ENCODE measurements around the gene NCLN. TPM values are rescaled to one million over a fixed set of nuclear protein-coding genes. Genes with fewer than 3 reads are reported as not detected.
A peak's percentile ranks its signal among the peaks of the same experiment; 100 is the strongest.
"Not testable (repeated sequence)": the region's sequence is repeated elsewhere in the genome, so short reads cannot be mapped to it uniquely, and the experiment has no call there.

NCLN gene
- total RNA-seq, 1 donor from 2014 or later = 13.9 TPM

DNA sequence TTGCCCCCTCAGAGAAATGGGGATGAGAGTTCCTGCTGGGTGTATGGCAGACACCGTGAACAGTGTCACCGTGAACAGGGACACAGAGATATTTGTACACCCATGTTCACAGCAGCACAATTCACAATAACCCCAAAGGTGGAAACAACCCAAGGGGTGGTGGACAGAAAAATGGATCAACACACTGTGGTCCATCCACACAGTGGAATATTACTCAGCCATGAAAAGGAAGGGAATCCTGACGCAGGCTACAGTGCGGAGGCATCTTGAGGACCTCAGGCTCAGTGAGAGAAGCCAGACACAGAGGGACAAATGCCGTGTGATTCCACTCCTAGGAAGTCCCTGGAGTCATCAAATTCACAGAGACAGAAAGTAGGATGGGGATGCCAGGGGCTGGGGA lies 31.1 kb downstream of the NCLN start:
- DNase-seq (ENCODE audit: low spot score in 2 of 2) (no peak), FAIRE-seq (no peak)

DNA sequence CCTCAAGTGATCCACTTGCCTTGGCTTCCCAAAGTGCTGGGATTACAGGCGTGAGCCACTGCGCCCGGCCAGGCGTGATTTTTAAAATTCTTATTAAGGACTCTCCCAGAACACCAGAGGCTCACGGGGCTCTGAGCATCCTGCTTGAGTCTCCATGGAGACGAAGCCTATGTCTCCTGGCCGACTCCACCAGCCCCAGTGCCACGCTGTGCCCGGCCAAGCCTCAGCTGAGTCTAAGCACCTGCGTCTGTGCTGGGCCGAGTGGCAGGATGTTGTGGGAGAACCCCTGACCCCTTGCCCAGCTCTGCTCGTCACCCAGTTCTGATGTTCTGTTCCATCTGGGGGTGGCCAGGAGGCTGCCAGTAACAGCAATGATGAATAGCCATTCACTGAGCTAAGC lies 34.8 kb downstream of the NCLN start:
- DNase-seq (ENCODE audit: low spot score in 2 of 2) = peak in 1 of 2 donors; percentile 6
- no peak for FAIRE-seq

GRCh38 chr19:3221576-3221975 lies 35.8 kb downstream of the NCLN start:
- not testable (repeated sequence) for FAIRE-seq; DNase-seq (ENCODE audit: low spot score in 2 of 2)

DNA sequence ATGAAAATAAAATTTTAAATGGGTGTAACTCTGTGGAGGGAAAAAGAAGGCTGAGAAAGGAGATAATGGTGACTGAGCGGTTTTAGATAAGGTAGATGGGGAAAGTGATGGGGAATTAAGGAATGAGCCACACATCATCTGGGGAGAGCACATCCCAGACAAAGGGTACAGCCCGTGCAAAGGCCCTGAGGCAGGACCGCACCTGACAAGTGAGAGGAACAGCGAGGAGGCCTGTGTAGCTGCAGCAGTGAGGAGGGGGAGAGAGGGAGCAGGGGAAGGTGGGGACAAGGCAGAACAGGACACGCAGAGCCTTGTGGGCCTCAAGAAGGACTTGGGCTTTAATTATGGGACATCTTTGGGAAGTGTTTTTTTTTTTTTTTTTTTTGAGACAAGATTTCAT lies 37.0 kb downstream of the NCLN start:
- DNase-seq (ENCODE audit: low spot score in 2 of 2) (no peak), FAIRE-seq (no peak)

DNA sequence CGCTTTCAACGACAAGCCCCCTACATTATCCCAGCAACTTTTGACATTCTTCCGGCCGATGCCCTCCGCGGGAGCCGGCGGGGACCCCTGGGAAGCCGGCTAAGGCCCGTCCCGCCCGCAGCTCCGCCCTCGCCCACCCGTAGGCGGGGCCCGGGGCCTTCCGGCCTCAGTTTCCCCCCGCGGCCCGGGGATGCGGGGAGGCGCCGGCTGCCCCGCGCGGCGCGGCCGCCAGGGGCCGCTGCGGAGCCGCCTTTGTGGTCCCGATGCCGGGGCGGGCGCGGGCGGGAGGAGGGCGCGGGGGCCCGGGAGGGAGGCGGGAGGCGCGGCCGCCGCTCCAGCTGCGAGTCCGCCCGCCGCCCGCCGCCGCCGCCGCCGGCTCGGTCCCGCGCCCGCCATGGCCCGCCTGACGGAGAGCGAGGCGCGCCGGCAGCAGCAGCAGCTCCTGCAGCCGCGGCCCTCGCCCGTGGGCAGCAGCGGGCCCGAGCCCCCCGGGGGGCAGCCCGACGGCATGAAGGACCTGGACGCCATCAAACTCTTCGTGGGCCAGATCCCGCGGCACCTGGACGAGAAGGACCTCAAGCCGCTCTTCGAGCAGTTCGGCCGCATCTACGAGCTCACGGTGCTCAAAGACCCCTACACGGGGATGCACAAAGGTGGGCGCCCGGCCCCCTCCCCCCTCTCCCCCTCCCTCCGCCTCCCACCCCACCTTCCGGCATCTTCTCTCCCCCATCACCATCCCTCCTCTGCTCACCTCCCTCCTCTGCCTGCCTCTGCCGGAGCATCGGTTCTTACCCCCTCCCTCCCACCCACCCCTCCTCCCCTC lies 38.8 kb downstream of the NCLN start, which contains the start of gene CELF5:
CELF5 (plus strand) TSS at position 316 of the 823 bp plus-strand sequence; CDS start at position 395, 79 bp downstream.
- FAIRE-seq = no peak
- peak; percentile 88 to 89 for DNase-seq (ENCODE audit: low spot score in 2 of 2)

DNA sequence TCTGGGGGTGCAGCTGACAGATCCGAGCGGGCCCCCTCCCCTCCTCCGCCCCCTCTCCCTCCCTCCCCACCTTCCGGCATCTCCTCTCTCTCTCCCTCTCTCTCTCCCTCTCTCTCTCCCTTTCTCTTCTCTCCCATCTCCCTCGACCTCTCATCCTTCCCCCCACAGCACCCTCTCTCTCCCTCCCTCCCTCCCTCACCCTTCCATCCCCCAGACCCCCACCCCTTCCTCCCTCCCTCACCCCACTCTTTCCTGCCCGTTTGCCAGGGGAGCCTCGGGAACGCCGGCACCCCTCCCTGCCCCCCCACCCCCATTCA lies 39.4 kb downstream of the NCLN start:
- no peak for DNase-seq (ENCODE audit: low spot score in 2 of 2)
- FAIRE-seq = no peak

GRCh38 chr19:3225677-3226093 lies 40.0 kb downstream of the NCLN start:
- DNase-seq (ENCODE audit: low spot score in 2 of 2) = no peak
- no peak for FAIRE-seq

DNA sequence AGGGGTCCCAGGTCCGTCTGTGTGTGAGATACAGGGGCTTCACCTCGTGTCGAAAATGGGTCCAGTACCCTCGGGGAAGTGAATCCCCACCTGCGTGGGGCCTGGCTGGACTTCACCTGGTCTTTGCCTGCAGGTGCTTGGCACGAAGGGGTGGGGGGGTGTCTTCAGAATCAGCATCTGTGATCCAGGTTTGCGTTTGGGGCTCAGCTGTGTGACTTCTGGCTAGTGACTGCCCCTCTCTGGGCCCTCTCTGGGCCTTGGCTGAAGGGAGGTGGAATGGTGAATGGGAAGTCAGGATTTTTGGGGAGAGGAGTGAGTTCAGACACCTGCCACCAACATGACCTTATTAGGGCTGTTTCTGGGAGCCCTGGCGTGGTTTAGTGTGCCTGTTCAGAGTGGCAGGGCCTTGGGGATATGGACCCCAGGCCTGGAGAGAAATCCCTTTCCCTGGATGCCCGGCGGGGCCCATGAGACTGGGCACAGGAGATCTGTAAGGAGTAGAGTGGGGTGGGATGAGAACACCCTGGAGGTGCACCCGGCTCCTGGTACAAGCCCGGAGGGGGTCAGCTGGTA lies 41.4 kb downstream of the NCLN start:
- FAIRE-seq (no peak), DNase-seq (ENCODE audit: low spot score in 2 of 2) (no peak)

- DNase-seq (ENCODE audit: low spot score in 2 of 2) (no peak), FAIRE-seq (no peak)
Measured at GRCh38 chr19:3229346-3229743, 43.6 kb downstream of the NCLN start.

DNA sequence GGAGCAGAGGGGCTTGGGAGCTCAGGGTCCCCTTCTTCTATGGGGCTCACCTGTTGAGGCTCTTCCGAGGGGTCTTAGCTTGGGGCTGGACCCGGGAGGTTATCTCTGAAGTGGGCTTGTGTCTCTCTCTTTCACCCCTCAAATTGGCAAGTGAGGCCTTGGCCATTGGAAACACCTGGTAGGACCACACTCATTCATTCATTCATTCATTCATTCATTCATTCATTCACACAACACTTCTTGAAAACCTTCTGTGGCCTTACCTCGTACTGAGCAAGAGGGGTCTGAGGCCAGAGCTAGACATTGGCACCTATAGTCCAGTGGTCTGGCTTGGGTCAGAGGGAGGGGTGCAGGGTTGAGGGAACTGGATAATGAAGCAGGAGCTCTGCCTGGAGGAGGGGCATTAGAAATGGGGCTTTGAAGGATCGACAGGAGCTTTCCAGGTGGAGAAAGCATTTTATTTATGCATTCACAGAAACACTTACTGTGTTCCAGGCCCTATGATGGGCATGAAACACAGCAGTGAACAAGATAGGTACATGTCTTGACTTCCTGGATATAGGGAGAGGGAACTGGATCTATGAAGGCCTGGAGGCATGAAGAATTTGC lies 44.3 kb downstream of the NCLN start:
- FAIRE-seq (no peak), DNase-seq (ENCODE audit: low spot score in 2 of 2) (no peak)

DNA sequence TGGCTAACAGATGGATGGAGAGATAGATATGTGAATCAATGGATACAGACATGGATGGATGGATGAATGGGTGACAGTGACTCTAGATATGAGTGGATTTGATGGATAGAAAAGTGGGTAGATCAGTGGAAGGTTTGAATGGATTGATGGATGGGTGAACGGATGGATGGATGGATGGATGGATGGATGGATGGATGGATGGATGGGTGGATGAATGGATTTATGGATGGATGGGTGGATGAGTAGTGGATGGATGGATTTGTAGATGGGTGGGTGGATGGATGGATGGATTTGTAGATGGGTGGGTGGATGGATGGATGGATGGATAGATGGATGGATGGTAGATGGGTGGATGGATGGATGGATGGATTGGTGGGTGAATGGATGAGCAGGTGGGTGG lies 45.6 kb downstream of the NCLN start:
- DNase-seq (ENCODE audit: low spot score in 2 of 2) (no peak), FAIRE-seq (no peak)

GRCh38 chr19:3233116-3233515 lies 47.4 kb downstream of the NCLN start:
- FAIRE-seq (no peak), DNase-seq (ENCODE audit: low spot score in 2 of 2) (no peak)

- DNase-seq (ENCODE audit: low spot score in 2 of 2) (no peak), FAIRE-seq (no peak)
Measured at GRCh38 chr19:3233831-3234230, 48.1 kb downstream of the NCLN start.

- FAIRE-seq (no peak), DNase-seq (ENCODE audit: low spot score in 2 of 2) (no peak)
Measured at GRCh38 chr19:3234800-3235199, 49.1 kb downstream of the NCLN start.

- not testable (repeated sequence) for DNase-seq (ENCODE audit: low spot score in 2 of 2); FAIRE-seq
Measured at GRCh38 chr19:3235604-3236003, 49.9 kb downstream of the NCLN start.

DNA sequence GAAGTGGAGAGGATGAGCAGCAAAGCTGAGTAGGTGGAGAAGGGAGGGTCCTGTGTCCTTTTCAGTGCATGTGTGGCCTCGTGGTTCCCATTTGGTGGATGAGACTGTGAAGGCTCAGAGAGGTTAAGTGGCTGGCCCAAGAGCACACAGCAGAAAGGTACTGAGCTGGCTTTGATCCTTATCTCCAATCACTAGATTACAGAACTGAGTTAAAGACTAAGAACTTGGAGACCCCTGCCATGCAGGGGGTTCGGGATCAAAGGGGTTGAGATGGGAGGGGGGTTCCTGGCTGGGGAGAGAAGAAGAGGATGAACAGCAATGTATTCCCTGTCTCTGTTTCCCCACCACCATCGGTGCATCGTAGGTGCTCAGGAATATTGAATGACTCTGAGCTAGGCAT lies 50.5 kb downstream of the NCLN start:
- FAIRE-seq (no peak), DNase-seq (ENCODE audit: low spot score in 2 of 2) (no peak)

DNA sequence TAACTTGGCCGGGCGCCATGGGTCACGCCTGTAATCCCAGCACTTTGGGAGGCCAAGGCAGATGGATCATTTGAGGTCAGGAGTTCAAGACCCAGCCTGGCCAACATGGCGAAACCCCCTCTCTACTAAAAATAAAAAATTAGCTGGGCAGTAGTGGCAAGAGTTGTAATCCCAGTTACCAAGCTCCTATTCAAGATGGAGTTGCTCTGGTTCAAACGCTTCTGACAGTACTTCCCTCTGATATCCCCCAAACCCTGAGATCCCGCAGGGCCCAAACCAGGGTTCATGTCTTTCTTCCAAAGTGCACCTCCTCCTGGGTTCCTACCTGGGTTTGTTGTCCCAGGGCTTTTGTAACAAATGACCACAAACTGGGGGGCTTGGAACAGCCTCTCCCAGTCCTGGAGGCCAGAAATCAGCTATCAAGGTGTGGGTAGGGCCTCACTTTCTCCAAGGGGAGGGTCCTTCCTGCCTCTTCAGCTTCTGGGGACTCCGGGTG lies 52.4 kb downstream of the NCLN start:
- DNase-seq (ENCODE audit: low spot score in 2 of 2) (no peak), FAIRE-seq (no peak)

GRCh38 chr19:3239367-3239766 lies 53.6 kb downstream of the NCLN start:
- DNase-seq (ENCODE audit: low spot score in 2 of 2) = no peak
- FAIRE-seq = no peak

- no peak for FAIRE-seq
- no peak for DNase-seq (ENCODE audit: low spot score in 2 of 2)
Measured at GRCh38 chr19:3243819-3244700, 58.3 kb downstream of the NCLN start.

DNA sequence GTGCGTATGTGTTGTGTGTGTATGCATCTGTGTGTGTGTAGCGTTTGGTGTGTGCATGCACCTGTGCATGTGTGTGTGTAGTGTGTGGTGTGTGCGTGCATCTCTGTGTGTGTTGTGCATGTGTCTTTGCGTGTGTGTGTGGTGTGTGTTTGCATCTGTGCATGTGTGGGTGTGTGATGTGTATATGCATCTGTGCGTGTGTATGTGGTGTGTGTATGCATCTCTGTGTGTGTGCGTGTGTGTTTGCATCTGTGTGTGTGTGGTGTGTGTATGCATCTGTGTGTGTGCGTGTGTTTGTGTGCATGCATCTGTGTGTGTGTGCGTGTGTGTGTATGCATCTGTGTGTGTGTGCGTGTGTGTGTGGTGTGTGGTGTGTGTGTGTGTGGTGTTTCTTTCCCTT lies 59.3 kb downstream of the NCLN start:
- DNase-seq (ENCODE audit: low spot score in 2 of 2) = no peak
- no peak for FAIRE-seq

Data from frontal cortex (tissue), 4 donors.